HG03066 (cell line): ENCODE measurements around the gene DGKI.

Source experiments
- ATAC-seq: cut with Tn5 transposase; IDR thresholded peaks from one replicate; pipeline ENCODE4 v1.9.1; 2021; ENCODE audit warnings: low read depth; ENCODE audit not compliant: unreplicated experiment

The DGKI gene

DNA sequence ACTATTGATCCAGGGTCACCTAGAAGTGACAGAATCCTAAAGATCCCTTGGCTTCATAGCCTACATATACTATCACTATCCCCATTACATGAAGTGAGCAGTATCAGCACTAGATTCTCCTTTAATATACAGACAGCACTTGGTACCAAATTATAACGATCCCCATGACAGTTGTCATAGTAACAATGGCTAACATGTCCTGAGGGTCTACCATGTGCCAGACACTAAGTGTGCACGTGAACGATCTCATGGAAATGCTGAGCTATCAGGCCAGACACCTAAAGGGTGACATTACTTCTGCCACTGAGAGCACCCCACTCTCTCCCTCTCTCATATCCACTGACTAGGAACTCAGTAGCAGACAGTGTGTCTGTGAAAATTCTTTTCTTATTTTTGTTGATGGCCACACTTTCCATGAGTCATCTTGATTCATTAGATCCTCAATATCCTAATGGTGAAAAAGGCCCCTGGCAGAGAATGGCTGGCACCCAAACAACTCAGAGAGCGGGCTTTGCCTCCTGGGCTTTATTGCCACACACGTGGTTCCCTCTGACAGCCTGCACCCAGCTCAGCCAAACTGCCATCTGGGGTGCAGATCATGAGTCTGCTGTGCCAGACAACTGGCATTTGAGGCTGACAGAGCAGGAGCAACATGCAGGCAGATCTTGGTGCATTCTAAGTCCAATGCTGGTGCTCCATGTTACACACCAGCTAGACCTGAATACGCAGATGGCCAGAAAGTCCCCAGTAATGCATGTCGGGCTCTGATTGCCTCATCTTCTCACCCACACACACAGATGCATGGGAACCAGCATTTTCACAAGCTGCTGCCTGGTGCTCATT is 176.3 kb downstream of the DGKI start:
- ATAC-seq = no peak

GRCh38 chr7:137669706-137670105 is 177.1 kb downstream of the DGKI start:
- no peak for ATAC-seq

DNA sequence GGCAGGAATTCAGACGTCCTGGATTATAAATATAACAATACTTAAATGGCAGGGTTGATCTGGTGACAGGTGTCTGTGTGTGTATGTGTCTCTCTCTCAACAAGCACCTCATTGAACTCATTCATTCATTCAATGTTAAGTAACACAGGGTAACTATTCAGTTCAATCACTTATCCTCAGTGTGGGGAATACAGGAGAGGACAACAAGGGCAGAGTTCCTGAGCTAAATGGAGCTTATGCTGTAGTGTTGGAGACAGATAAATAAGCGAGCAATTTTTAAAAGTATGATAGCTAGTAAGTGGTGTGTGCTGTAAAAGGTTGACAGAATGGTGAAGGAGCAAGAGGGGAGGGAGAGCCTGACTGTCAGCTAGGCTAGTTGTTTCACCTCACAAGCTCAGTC is 178.4 kb downstream of the DGKI start:
- ATAC-seq = no peak

GRCh38 chr7:137667633-137668387 is 179.0 kb downstream of the DGKI start:
- no peak for ATAC-seq

- ATAC-seq = no peak
Measured at GRCh38 chr7:137664846-137665245, 181.9 kb downstream of the DGKI start.

- ATAC-seq = no peak
Measured at GRCh38 chr7:137661634-137662033, 185.1 kb downstream of the DGKI start.

DNA sequence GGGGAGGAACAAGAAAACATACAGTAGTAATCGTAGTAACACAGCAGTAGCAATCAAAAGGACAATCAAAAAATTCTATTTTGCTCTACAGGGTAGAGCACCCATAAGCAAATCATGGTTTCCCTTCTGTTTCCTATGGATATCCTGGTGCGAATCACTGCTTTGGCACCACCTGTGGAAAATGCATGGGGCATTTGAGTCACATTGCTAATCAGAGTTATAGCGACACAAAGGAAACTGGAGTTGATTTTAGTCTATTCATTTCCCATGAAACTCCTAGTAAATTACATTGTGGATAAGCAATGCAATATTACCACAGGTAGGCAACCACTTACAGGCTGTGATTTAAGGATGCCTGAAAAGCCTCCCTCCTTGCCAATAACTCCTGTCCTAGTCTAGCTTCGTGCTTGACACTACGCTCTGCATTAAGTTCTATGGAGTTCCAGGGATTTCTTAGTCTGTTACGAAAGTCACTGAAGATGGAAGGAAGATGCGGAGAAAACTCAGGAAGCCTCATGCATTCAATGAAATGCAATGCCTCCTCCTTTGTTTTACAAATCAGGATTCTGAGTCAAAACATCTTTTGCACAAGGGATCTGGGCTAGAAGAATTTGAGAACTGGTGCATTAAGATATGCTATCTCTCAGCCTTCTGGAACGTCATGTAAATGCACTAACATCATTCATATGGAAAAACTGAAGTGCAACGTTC is 188.4 kb downstream of the DGKI start:
- no peak for ATAC-seq

DNA sequence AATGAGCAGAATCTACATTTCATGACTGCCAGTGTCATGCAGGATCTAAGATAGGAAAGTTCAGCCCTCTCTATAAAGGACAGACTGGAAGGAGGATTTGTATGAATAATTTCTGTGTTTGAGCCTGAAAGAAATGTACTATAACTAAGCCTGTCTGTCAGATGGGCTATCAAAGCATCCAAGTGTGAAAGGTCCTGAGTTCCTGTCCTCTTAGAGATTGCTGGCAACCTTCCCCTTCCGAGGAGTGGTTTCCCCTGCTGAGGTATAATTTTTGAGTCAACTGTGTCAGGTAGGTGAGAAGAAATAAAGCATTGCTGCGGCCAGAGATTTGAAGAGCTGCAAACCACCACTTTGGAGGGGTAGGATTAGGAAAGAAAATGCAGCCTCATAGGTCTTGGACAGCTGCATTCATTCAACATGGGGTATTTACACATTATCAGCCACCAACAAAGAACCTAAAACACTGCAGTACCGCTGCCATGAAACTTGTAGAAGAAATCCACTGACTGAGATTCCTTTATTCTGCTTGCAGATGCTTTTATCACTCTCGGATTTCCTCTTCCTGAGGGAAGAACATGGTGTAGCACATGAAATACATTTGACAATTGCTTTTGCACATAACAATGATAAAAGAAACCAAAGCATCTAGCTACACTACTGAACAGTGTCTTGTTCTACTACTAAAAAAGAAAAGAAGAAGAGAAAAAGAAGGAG is 189.1 kb downstream of the DGKI start:
- ATAC-seq = no peak

GRCh38 chr7:137656850-137657232 is 189.9 kb downstream of the DGKI start:
- no peak for ATAC-seq

- ATAC-seq = peak; percentile 79
Measured at GRCh38 chr7:137656227-137656849, 190.4 kb downstream of the DGKI start.

- no peak for ATAC-seq
Measured at GRCh38 chr7:137655804-137656203, 191.0 kb downstream of the DGKI start.

DNA sequence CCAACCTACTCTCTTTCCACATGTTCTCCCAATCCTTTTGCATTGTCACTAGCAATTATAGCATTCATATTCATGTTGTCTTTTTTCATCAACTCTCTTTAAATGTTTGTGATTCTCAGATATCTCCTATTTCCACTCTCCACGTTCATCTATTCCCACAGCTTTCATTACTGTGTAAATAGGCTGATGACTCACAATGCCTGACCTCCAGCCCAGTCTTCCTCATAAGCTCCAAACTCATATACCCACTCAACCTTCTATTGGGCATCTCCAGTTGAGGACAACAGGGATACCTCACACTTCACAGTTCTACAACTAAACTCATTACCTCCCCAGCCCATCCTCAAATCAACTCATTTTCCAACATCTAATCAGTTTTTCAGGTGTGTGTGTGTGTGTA is 194.1 kb downstream of the DGKI start:
- ATAC-seq = no peak

- ATAC-seq = no peak
Measured at GRCh38 chr7:137647905-137648565, 198.7 kb downstream of the DGKI start.

- ATAC-seq = no peak
Measured at GRCh38 chr7:137642472-137642871, 204.3 kb downstream of the DGKI start.

- ATAC-seq = no peak
Measured at GRCh38 chr7:137642031-137642430, 204.7 kb downstream of the DGKI start.

GRCh38 chr7:137636376-137636775 is 210.4 kb downstream of the DGKI start:
- ATAC-seq = no peak

DNA sequence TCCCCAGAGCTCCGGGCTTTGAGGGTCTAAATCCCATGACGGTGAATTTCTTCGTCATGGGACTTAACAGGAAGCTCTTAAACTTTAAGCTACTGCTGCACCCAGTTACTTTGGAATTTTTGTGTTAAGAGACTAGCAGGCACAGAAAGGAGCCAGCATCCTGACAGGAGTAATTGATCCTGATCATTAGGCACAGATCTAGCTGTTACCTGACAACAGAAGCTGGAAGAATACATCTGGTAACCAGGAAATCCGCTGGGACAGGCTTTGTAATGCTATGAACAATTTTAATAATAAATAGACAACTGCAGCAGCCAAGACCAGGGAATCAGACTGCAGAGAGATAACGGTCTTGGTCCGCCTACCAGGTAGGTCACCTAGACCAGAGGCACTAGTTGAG is 210.9 kb downstream of the DGKI start:
- no peak for ATAC-seq

DNA sequence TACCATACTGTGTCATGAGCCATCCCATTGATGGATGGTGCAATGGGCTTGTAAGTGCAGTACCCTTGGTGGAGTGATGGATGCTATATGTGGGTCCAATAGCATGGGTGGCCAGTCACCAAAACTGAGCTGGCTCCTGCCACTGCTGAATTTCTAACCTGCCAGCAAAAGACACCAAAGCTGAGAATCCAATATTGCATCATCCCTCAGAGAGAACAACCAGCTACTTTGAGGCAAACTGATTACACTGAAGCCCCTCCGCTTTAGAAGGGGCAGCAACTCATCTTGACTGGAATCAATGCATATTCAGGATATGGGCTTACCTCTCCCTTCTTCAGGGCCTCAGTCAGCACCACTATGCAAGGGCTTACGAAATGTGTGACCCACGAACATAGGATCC is 211.6 kb downstream of the DGKI start:
- no peak for ATAC-seq

DNA sequence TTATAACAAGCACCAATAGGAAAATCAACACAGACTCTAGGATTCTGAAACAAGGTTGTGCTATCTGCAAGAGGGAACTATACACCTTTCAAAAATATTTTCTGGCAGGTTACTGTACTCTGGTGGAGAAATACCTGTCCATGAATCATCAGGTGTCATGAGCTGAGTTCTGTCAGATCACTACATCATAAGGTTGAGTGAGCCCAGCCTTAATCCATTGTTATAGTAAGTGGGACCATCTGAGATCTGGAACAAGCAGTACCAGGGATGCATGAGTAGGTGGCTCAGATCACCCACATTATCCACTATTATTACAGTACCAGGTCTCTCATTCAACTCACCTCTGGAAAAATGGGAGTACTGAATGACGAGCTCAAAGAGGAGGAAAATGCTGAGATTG is 212.4 kb downstream of the DGKI start:
- no peak for ATAC-seq

DNA sequence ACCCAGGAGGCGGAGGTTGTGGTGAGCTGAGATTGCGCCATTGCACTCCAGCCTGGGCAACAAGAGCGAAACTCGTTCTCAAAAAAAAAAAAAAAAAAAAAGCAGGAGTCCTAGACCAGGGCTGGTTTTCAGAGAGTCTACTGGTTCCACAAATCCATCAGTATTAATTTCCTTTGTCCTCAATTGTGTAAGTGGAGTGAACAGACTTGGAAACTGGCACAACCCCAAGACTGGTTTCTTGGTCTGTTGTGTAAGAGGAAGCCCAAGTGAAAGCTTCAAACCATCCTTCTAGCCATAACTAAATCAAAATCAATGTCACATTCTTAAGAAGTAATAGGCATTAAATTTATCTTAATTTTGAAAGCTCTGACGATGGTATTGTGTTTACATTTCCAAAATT is 213.6 kb downstream of the DGKI start:
- no peak for ATAC-seq
